Measurements from ENCODE around the gene TP63. TPM values are rescaled to one million over a fixed set of nuclear protein-coding genes. Genes with fewer than 3 reads are reported as not detected.
"Not testable (repeated sequence)": the region's sequence is repeated elsewhere in the genome, so short reads cannot be mapped to it uniquely, and the experiment has no call there.

TP63 gene
- polyA plus RNA-seq, 1 experiment = not detected

DNA sequence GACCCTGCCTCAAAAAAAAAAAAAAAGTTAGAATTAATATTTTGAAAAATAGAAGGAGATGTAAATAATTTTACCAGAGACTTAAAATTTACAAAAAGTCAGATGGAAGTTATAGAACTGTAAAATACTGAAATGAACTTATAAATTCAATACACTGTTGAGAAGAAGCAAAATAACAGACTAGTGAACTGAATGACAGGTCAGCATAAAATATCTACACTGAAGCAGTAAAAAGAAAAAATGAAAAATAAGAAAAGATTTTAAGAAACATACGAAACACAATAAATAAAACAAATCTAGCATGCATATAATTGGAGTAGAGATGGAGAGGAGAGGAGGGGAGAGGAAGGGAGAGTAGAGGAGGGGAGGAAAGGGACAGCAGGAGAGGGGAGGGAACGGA is 33.3 kb upstream of the TP63 start:
- Histone ChIP-seq H3K27me3 (ENCODE audit: control insufficient read depth, insufficient read depth, low read length) (no peaks in the 10 kb centered on the region), H3K27ac (ENCODE audit: low read depth, low read length) (no peak overlapping the region), H3K4me3 (ENCODE audit: low read depth, low read length) (no peak overlapping the region), H3K9me3 (ENCODE audit: control insufficient read depth, insufficient read depth, low read length) (peaks cover 2% of the 10 kb centered on the region; the same call in 1 of the 2 replicates)
- POLR2A ChIA-PET = no interaction called here
- CTCF ChIA-PET = no interaction called here
- TF ChIP-seq, protein P1, sequence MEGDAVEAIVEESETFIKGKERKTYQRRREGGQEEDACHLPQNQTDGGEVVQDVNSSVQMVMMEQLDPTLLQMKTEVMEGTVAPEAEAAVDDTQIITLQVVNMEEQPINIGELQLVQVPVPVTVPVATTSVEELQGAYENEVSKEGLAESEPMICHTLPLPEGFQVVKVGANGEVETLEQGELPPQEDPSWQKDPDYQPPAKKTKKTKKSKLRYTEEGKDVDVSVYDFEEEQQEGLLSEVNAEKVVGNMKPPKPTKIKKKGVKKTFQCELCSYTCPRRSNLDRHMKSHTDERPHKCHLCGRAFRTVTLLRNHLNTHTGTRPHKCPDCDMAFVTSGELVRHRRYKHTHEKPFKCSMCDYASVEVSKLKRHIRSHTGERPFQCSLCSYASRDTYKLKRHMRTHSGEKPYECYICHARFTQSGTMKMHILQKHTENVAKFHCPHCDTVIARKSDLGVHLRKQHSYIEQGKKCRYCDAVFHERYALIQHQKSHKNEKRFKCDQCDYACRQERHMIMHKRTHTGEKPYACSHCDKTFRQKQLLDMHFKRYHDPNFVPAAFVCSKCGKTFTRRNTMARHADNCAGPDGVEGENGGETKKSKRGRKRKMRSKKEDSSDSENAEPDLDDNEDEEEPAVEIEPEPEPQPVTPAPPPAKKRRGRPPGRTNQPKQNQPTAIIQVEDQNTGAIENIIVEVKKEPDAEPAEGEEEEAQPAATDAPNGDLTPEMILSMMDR (IDR thresholded peaks at IDR 0.05; ENCODE audit: low read depth, low read length) = no peak
- no peak for DNase-seq (ENCODE audit: low read depth, low spot score)

DNA sequence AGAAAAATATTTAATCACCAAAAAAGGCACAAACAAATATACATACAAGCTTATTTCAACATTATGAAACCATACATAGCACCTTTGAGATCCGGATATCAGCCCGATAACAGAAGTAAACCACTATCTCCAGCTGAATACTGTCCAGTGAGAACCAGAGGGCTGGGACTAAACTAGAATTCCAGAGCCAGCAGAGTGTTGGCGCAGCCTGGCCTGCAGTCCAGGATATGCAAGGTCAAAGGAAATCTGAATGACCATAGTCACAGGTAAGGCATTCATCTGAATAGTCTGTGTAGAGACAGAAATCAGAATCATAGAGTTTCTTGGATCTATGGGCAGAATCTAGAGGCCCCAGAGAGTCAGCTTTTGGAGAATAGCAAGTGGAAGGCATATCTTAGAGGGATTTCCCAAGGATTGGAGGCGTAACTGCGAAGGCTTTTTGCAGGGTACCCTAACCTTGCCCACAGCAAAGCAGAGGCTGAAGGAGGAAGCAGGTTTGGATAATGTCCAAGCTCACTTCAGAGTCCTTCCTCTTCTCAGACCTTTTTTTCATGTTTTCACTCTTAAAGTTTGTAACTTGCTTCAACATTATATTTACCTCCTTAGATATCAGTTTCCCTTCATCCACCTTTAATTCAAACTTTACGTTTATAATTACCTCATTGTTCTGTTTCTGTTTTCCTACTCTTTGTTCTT is 32.5 kb upstream of the TP63 start:
- POLR2A ChIA-PET = no interaction called here
- no peak overlapping the region for H3K4me3 ChIP-seq (ENCODE audit: low read depth, low read length)
- H3K9me3 ChIP-seq (ENCODE audit: control insufficient read depth, insufficient read depth, low read length) = peaks cover 2% of the 10 kb centered on the region; the same call in 1 of the 2 replicates
- DNase-seq (ENCODE audit: low read depth, low spot score) = no peak
- TF ChIP-seq, protein P1 (IDR thresholded peaks at IDR 0.05; ENCODE audit: low read depth, low read length) = no peak
- CTCF ChIA-PET = no interaction called here
- H3K27me3 ChIP-seq (ENCODE audit: control insufficient read depth, insufficient read depth, low read length) = no peaks in the 10 kb centered on the region
- no peak overlapping the region for H3K27ac ChIP-seq (ENCODE audit: low read depth, low read length)

DNA sequence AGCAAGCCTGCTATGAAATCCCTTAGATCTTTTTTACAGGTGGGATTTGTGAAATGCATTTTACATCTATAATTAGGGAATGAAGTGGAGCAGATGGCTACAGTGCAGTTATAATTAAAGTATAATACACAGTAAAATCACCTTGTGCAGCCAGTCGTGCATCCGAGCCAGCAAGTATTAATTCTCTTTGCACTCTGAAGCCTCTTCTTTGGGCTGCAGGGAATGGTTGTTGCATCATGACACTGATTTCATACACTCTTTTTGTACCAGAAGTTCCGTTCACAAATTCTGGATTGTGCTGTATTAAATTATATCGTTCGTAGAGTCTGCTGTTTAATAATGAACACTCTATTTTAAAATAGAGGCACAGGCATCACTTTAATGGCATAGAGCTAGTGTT is 28.7 kb upstream of the TP63 start:
- Histone ChIP-seq H3K9me3 (ENCODE audit: control insufficient read depth, insufficient read depth, low read length) (no peaks in the 10 kb centered on the region), H3K27ac (ENCODE audit: low read depth, low read length) (no peak overlapping the region), H3K4me3 (ENCODE audit: low read depth, low read length) (no peak overlapping the region), H3K27me3 (ENCODE audit: control insufficient read depth, insufficient read depth, low read length) (no peaks in the 10 kb centered on the region)
- no peak for DNase-seq (ENCODE audit: low read depth, low spot score)
- TF ChIP-seq, protein P1 (IDR thresholded peaks at IDR 0.05; ENCODE audit: low read depth, low read length) = no peak
- CTCF ChIA-PET = no interaction called here
- POLR2A ChIA-PET = no interaction called here

DNA sequence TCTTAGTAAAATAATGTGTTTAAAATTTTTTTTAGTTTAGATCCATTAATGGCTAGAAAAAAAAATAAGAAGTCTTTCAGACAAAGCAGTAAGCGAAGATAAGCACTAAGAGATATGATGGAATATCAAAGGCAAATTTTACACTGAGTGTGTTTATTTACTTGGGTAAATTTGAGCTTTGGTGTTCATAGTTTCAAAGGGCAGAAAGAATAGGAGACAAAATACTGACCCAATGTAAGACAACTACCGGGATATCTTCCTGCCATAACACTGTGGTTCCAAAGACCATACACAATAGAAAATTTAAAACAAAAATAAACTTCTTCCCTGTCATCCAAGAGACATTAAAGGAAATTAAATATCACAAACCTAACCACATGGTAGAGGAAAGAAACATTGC is 25.5 kb upstream of the TP63 start:
- ChIA-PET POLR2A (no interaction called here), CTCF (no interaction called here)
- Histone ChIP-seq H3K27ac (ENCODE audit: low read depth, low read length) (no peak overlapping the region), H3K4me3 (ENCODE audit: low read depth, low read length) (no peak overlapping the region), H3K9me3 (ENCODE audit: control insufficient read depth, insufficient read depth, low read length) (no peaks in the 10 kb centered on the region), H3K27me3 (ENCODE audit: control insufficient read depth, insufficient read depth, low read length) (no peaks in the 10 kb centered on the region)
- no peak for DNase-seq (ENCODE audit: low read depth, low spot score)
- TF ChIP-seq, protein P1 (IDR thresholded peaks at IDR 0.05; ENCODE audit: low read depth, low read length) = no peak

DNA sequence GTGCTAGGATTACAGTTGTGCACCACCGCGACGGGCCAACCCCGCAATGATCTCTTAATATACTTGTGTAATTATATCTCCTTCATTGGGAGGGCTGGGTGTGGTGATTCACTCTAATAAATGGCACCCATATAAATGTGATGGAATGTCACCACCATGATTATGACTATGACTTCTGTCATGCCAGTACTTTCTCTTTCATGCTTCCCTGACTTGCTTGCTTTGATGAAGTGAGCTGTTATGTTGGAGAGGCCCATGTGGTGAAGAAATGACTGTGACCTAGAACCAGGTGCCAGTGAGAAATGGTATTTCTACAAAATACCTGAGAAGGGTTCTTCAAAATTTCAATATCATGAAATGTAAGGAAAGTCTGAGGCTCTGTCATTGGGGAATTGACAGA is 24.4 kb upstream of the TP63 start:
- ChIA-PET POLR2A (no interaction called here), CTCF (interaction anchor here (0.7 kb wide), 1 partner anchor 13 kb away, joined by 4 read pairs; no protein-coding TSS in a partner anchor)
- Histone ChIP-seq H3K27me3 (ENCODE audit: control insufficient read depth, insufficient read depth, low read length) (no peaks in the 10 kb centered on the region), H3K27ac (ENCODE audit: low read depth, low read length) (no peak overlapping the region), H3K4me3 (ENCODE audit: low read depth, low read length) (no peak overlapping the region), H3K9me3 (ENCODE audit: control insufficient read depth, insufficient read depth, low read length) (no peaks in the 10 kb centered on the region)
- DNase-seq (ENCODE audit: low read depth, low spot score) = no peak
- TF ChIP-seq, protein P1 (IDR thresholded peaks at IDR 0.05; ENCODE audit: low read depth, low read length) = no peak

DNA sequence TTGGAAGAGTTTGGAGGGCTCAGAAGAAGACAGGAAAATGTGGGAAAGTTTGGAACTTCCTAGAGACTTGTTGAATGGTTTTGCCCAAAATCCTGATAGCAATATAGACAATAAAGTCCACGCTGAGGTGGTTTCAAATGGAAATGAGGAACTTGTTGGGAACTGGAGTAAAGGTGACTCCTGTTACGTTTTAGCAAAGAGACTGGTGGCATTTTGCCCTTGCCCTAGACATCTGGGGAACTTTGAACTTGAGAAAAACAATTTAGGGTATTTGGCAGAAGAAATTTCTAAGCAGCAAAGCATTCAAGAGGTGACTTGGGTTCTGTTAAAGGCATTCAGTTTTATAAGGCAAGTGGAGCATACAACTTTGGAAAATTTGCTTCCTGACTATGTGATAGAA is 18.5 kb upstream of the TP63 start:
- DNase-seq (ENCODE audit: low read depth, low spot score); POLR2A ChIA-PET; H3K4me3 ChIP-seq (ENCODE audit: low read depth, low read length); H3K9me3 ChIP-seq (ENCODE audit: control insufficient read depth, insufficient read depth, low read length); H3K27ac ChIP-seq (ENCODE audit: low read depth, low read length); H3K27me3 ChIP-seq (ENCODE audit: control insufficient read depth, insufficient read depth, low read length); CTCF ChIA-PET: not testable (repeated sequence)

All from AG04450 (cell line).